Urinary bladder (tissue), 4 donors: ENCODE results near the gene TBC1D22A. TPM values are rescaled to one million over a fixed set of nuclear protein-coding genes. Genes with fewer than 3 reads are reported as not detected.

Experiments used
- DNase-seq: peaks from one replicate; pipeline ENCODE4 v3.0.0-alpha.2; 2015; ENCODE audit errors: extremely low spot score
- H3K27ac ChIP-seq: one replicate; pipeline ENCODE4 v1.5.1; 2013; ENCODE audit warnings: low read depth, mild to moderate bottlenecking, moderate library complexity
- H3K36me3 ChIP-seq: one replicate; pipeline ENCODE4 v1.6.1; 2013; ENCODE audit warnings: mild to moderate bottlenecking, moderate library complexity; ENCODE audit not compliant: insufficient read depth
- H3K4me1 ChIP-seq: one replicate; pipeline ENCODE4 v1.6.1; 2013; ENCODE audit warnings: mild to moderate bottlenecking, moderate library complexity; ENCODE audit not compliant: insufficient read depth
- H3K4me3 ChIP-seq: one replicate; pipeline ENCODE4 v1.5.1; 2013; ENCODE audit warnings: low read depth, low read length
- WGBS: extraction: QIAGEN DNeasy Blood & Tissue Kit; methylation state at CpG from one replicate; pipeline ENCODE4 v1.1.7; 2013; 5-methylcytosine and 5-hydroxymethylcytosine counted together
- polyA plus RNA-seq: library from polyadenylated mRNA; stranded (reverse); fragments of 200-250 nt; gene quantifications from one replicate; pipeline ENCODE4 v1.2.3, GENCODE V29; 2013
- total RNA-seq: library from RNA; depleted of rRNA; stranded (reverse); fragments of >200 nt; gene quantifications from one replicate; pipeline ENCODE4 v1.2.3, GENCODE V29; 2014
- donor health status: healthy with polysubstance abuse.
- donor health status: healthy.

TBC1D22A gene
- total and polyA plus RNA-seq, 2 donors, result 7.7 to 19.1 TPM

DNA sequence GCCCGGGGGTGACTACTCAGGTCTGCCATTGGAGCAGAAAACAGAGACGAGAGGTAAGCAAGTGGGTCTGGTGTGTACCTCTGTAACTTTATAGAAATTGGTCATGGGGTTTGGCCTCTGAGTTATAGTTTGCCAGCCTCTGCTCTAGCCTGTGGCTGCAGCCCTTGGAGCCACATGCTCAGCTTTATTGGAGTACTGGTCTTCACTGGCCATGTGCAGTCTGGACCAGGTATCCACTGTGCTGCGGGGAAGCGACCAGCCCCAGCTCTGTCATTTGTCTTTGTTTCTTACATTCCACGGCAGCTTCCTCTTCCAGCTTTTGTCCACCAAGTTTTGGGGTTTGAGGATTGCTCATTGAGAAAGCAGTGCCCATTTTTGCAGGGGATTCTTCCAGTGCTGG, 453.4 kb downstream of the TBC1D22A start:
- H3K4me1 ChIP-seq, result no peaks in the 10 kb centered on the region
- no peaks in the 10 kb centered on the region for H3K36me3 ChIP-seq
- DNase-seq, result no peak
- no peak overlapping the region for H3K4me3 ChIP-seq
- no peak overlapping the region for H3K27ac ChIP-seq
- WGBS, result 85% methylated on average over 5 of the region's 5 CpGs

DNA sequence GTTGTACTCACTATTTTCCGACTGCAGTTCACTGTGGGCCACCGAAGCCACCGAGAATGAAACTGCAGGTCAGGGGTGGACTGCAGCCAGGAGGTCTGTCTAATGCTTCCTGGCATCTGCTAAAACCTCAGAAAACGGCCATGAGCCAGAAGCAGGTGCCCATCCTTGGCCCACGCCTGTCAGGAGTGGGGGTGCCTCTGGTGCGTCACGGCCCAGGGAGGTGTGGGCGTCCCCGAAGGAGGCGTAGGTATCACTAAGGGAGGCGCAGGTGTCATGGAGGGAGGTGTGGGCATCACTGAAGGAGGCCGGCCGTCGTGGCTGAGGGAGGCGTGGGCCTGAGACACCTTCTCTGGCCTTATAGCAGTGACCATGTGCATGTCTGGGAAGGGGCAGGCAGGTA, 456.2 kb downstream of the TBC1D22A start:
- WGBS, result 89% methylated on average over 15 of the region's 15 CpGs

DNA sequence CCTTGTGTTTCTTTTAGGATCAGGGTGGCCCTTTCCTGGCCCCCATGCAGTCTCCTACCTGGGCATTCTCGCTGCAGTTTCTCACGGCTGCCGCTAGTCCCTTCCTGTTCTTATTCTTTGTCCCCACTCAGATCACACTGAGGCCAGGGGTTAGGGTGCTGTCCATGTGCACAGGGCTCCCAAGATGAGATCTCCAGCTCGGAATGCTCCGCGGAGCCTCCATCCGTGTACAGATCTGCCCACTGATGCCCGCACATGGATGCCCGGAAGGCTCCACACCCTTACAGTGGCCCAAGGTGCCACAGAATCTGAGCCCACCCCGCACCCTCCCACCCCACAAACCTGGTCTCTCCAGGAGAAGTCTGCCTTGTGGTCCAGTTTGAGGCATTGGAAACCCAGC, 457.3 kb downstream of the TBC1D22A start:
- WGBS, result 89% methylated on average over 10 of the region's 10 CpGs
- H3K4me3 ChIP-seq, result no peak overlapping the region
- no peaks in the 10 kb centered on the region for H3K36me3 ChIP-seq
- H3K27ac ChIP-seq, result no peak overlapping the region
- no peak for DNase-seq
- no peaks in the 10 kb centered on the region for H3K4me1 ChIP-seq

More for the DNA sequence above, 456.2 kb downstream of the TBC1D22A start:
- no peak for DNase-seq
- no peaks in the 10 kb centered on the region for H3K36me3 ChIP-seq
- no peaks in the 10 kb centered on the region for H3K4me1 ChIP-seq
- no peak overlapping the region for H3K27ac ChIP-seq
- no peak overlapping the region for H3K4me3 ChIP-seq

DNA sequence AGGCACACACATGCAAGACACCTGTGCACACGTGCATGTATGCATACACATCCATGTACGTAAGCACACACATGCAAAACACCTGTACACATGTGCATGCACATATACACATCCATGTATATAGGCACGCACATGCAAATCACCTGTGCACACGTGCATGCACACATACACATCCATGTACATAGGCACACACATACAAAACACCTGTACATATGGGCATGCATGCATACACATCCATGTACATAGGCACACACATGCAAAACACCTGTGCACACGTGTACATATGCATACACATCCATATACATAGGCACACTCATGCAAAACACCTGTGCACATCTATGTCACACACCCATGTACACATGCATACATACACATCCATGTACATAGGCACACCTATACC, 458.3 kb downstream of the TBC1D22A start:
- DNase-seq, result no peak
- 91% methylated on average over 5 of the region's 5 CpGs for WGBS
- Histone ChIP-seq H3K36me3 (no peaks in the 10 kb centered on the region), H3K4me3 (no peak overlapping the region), H3K27ac (no peak overlapping the region), H3K4me1 (no peaks in the 10 kb centered on the region)

DNA sequence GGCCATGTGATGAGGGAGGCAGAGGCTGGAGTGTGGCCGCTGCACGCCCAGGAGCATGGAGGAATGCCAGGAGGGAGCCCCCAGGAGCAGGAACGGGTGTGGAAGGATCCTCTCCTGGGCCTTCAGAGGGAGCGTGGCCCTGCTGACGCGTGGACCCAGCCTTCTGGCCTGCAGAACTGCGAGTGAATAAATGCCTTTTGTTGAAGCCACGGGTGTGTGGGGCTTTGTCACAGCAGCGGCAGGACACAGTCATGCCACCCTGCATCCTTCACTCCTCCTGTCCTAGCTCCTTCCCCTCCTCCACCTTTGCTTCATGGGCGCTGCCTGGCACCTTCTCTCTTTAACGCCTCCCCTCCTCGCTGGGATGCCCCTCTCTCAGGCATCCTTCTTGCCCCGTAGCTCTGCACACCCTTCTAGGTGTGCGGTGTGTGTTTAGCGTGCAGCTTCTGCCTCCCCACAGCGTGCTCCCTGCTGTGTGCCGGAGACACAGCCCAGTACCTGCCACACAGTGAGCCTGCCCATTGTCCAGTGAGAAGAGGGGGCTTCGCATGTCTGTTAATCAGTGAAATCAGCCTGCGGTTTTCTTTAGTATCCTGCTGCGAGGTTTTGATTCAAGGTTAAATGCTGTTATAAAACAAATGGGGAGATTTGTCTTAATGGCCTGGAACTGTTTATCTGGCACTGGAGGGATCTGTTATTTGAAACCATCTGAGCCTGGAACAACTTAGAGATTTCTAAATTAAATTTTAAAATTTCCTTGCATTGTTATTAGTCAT, 459.6 kb downstream of the TBC1D22A start:
- WGBS, result 68% methylated on average over 20 of the region's 20 CpGs
- Histone ChIP-seq H3K36me3 (no peaks in the 10 kb centered on the region), H3K4me3 (no peak overlapping the region), H3K27ac (no peak overlapping the region), H3K4me1 (no peaks in the 10 kb centered on the region)
- DNase-seq, result no peak

Other genes starting within 250 kb of the TBC1D22A start
- gene CELSR1, start 225.0 kb upstream of the TBC1D22A start, total RNA-seq, result 4.5 TPM
- 3.2 TPM for gene CELSR1, start 225.0 kb upstream of the TBC1D22A start, polyA plus RNA-seq
- gene GRAMD4, start 142.3 kb upstream of the TBC1D22A start, total RNA-seq, result 10.9 TPM
- 13.1 TPM for gene GRAMD4, start 142.3 kb upstream of the TBC1D22A start, polyA plus RNA-seq
- 25.4 TPM for gene CERK, start 24.4 kb upstream of the TBC1D22A start, total RNA-seq
- gene CERK, start 24.4 kb upstream of the TBC1D22A start, polyA plus RNA-seq, result 22.3 TPM